ENCODE data around the gene BICDL1. TPM values are rescaled to one million over a fixed set of nuclear protein-coding genes. Genes with fewer than 3 reads are reported as not detected.

BICDL1 gene
- total RNA-seq (3.7 and 9.7 TPM in 2 replicates), polyA plus RNA-seq (3.5 and 4.7 TPM in 2 replicates)

GRCh38 chr12:119988472-119989360, at the start of gene BICDL1:
TSS of gene BICDL1 (plus strand) at chr12:119989236. CDS start at chr12:119989869, 633 bp downstream.
- TF ChIP-seq CTCF (IDR thresholded peaks at IDR 0.05; ENCODE audit: low read depth, low read length), result peak; percentile 26
- peak; percentile 31 to 85 for DNase-seq (ENCODE audit: low read depth in 1 of 2, low spot score in 1 of 2)
- Histone ChIP-seq H3K27ac (no peak within 1 kb of the TSS), H3K9me3 (ENCODE audit: low read depth) (no peaks in the 10 kb centered on the region), H3K4me3 (peak within 1 kb of the TSS; percentile 80), H3K4me1 (ENCODE audit: low read depth) (peaks cover 4% of the 10 kb centered on the region), H3K27me3 (peaks cover 57% of the 10 kb centered on the region), H3K36me3 (no peaks in the 10 kb centered on the region)

- TF ChIP-seq CTCF (IDR thresholded peaks at IDR 0.05; ENCODE audit: low read depth, low read length), result no peak
- no peak overlapping the region for H3K4me3 ChIP-seq
- H3K9me3 ChIP-seq (ENCODE audit: low read depth), result no peaks in the 10 kb centered on the region
- H3K4me1 ChIP-seq (ENCODE audit: low read depth), result no peaks in the 10 kb centered on the region
- H3K27ac ChIP-seq, result no peak overlapping the region
- DNase-seq (ENCODE audit: low read depth in 1 of 2, low spot score in 1 of 2), result peak in 1 of 2 donors; percentile 12
- H3K27me3 ChIP-seq, result no peaks in the 10 kb centered on the region
- H3K36me3 ChIP-seq, result no peaks in the 10 kb centered on the region
Measured at GRCh38 chr12:119940897-119941296, 48.1 kb upstream of the BICDL1 start.

- Histone ChIP-seq H3K36me3 (no peaks in the 10 kb centered on the region), H3K9me3 (ENCODE audit: low read depth) (no peaks in the 10 kb centered on the region), H3K27me3 (no peaks in the 10 kb centered on the region), H3K4me1 (ENCODE audit: low read depth) (no peaks in the 10 kb centered on the region), H3K27ac (no peak overlapping the region), H3K4me3 (no peak overlapping the region)
- no peak for DNase-seq (ENCODE audit: low read depth in 1 of 2, low spot score in 1 of 2)
- no peak for TF ChIP-seq CTCF (IDR thresholded peaks at IDR 0.05; ENCODE audit: low read depth, low read length)
Measured at GRCh38 chr12:119942386-119942785, 46.6 kb upstream of the BICDL1 start.

GRCh38 chr12:119946213-119946612, 42.8 kb upstream of the BICDL1 start:
- no peak for DNase-seq (ENCODE audit: low read depth in 1 of 2, low spot score in 1 of 2)
- no peaks in the 10 kb centered on the region for H3K36me3 ChIP-seq
- no peaks in the 10 kb centered on the region for H3K27me3 ChIP-seq
- no peaks in the 10 kb centered on the region for H3K9me3 ChIP-seq (ENCODE audit: low read depth)
- H3K4me3 ChIP-seq, result no peak overlapping the region
- H3K27ac ChIP-seq, result no peak overlapping the region
- TF ChIP-seq CTCF (IDR thresholded peaks at IDR 0.05; ENCODE audit: low read depth, low read length), result no peak
- H3K4me1 ChIP-seq (ENCODE audit: low read depth), result no peaks in the 10 kb centered on the region

- Histone ChIP-seq H3K27me3 (no peaks in the 10 kb centered on the region), H3K4me3 (no peak overlapping the region), H3K36me3 (no peaks in the 10 kb centered on the region), H3K9me3 (ENCODE audit: low read depth) (no peaks in the 10 kb centered on the region), H3K4me1 (ENCODE audit: low read depth) (no peaks in the 10 kb centered on the region), H3K27ac (no peak overlapping the region)
- DNase-seq (ENCODE audit: low read depth in 1 of 2, low spot score in 1 of 2), result no peak
- no peak for TF ChIP-seq CTCF (IDR thresholded peaks at IDR 0.05; ENCODE audit: low read depth, low read length)
Measured at GRCh38 chr12:119949145-119949544, 39.9 kb upstream of the BICDL1 start.
